Activated T-helper 9 cell treated with anti-CD3 and anti-CD28 coated beads, Interleukin-2, amount 50 U/mL, for 16 hours (primary cell): ENCODE measurements around the gene NGFR.

Source experiments
- DNase-seq: peaks from one replicate; pipeline ENCODE4 v3.0.0-alpha.2; 2020; ENCODE audit warnings: low read depth

NGFR gene

GRCh38 chr17:49515196-49515770 lies 20.2 kb downstream of the NGFR start:
- DNase-seq, result no peak

DNA sequence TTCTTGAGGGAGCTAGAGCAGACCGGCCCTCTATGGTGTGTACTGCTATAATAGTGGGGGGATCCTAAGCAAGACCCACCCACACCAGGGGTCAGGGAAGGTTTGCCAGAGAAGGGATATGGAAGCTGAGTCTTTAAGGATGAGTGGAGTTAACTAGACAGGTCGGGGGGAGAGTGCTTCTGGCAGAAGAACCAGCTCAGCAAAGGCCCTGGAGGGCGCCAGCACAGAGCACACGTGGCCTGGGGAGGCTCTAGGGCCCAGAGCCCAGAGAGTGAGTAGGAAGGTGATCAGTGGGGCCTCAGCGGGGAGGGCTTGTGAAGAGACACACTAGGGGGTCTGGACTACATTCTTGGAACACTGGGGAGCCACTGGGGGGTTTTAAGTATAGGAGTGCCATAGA lies 21.1 kb downstream of the NGFR start:
- DNase-seq, result no peak

- no peak for DNase-seq
Measured at GRCh38 chr17:49518346-49519078, 23.4 kb downstream of the NGFR start.

GRCh38 chr17:49519781-49520180 lies 24.7 kb downstream of the NGFR start:
- DNase-seq, result no peak

- no peak for DNase-seq
Measured at GRCh38 chr17:49520386-49521087, 25.4 kb downstream of the NGFR start.

DNA sequence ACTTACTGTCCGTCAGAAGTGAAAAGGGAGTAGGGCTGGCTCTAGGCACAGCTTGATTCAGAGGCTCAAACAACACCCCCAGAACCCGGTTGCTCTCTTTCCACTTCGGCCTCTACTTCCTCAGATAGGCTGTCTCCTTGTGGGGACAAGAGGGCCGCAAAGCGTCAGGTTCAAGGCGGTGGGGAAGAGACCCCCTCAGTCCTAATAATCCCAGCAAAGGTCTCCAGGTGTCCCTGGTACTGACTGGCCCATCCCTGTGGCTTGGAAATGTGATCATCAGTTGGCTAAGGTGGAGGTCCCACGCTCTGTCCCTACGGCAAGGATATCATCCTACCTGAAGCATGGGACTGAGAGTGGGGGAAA lies 26.0 kb downstream of the NGFR start:
- DNase-seq, result no peak

GRCh38 chr17:49521471-49522356 lies 26.6 kb downstream of the NGFR start:
- no peak for DNase-seq

DNA sequence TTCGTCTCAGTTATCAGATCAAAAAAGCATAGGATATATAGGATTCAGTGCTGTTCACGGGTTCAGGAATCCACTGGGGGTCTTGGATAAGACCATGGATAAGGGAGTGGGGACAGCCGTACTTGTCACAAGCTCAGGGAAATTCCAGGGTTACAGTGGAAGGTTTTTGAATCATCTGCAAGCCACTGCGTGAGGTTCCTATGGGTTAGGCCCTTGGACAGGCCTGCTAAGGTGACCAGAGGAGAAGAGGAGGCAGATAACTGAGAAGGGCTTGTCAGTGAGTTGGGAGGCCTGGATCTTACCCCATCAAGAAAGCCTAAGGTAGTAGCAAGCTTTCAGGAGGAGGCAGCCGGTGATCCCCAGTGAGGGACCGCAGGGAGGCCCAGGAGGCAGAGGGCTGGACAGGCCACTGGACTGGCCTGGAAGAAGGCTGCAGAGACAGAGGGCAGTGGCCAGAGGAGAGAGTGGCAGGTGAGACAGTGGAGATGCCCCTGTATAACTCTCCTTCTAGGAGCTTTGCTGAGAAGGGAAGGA lies 27.3 kb downstream of the NGFR start:
- no peak for DNase-seq

DNA sequence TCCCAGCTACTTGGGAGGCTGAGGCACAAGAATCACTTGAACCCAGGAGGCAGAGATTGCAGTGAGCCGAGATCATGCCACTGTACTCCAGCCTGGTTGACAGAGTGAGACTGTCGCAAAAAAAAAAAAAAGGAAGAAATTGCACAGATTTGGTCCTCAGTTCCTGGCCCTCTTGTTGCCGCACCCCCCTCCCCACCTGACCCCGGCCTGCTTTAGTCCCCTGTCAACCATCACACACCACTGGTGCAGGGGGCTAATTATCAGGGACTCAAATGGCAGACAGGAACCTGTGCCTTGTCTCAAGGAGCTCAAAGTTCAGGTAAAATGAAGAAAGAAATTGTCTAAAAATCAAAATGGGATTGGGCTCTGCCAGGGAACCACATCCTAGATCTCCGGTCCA lies 28.1 kb downstream of the NGFR start:
- DNase-seq, result no peak

DNA sequence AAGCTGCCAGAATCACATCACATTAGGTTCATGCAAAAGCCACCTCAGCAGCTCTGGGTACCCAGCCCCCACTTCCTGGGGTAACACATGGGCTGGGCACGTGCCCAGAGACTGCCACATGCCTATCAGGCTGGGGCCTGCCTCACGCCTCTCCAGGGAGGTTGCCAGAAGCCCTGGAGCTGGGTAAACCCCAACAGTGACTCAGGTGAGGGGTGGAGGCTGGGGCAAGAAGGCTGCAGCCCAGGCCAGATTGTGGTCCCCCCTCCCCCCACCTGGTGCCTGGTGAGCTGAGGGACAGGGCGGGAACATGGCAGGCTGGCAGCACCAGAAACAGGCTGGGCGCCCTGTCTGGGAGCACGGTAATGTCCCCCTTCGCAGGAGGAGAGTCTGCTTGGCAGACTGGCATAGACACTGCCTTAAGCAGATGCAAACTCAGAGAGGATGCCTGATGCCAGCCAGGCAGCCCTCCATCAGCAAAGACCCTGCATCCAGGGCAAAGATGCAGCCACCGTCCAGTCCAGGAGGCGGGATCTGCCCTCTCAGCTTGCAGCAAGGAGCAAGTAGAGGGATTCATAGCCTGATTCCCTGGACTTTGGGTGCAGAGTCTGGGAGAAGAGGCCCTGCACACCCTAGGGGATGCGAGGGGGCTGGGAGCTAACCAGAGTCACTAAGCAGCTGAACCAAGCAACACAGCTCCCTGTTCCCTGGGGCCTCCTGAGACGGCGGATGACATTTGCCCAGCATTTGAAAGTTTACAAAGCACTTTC lies 28.8 kb downstream of the NGFR start:
- DNase-seq, result no peak

DNA sequence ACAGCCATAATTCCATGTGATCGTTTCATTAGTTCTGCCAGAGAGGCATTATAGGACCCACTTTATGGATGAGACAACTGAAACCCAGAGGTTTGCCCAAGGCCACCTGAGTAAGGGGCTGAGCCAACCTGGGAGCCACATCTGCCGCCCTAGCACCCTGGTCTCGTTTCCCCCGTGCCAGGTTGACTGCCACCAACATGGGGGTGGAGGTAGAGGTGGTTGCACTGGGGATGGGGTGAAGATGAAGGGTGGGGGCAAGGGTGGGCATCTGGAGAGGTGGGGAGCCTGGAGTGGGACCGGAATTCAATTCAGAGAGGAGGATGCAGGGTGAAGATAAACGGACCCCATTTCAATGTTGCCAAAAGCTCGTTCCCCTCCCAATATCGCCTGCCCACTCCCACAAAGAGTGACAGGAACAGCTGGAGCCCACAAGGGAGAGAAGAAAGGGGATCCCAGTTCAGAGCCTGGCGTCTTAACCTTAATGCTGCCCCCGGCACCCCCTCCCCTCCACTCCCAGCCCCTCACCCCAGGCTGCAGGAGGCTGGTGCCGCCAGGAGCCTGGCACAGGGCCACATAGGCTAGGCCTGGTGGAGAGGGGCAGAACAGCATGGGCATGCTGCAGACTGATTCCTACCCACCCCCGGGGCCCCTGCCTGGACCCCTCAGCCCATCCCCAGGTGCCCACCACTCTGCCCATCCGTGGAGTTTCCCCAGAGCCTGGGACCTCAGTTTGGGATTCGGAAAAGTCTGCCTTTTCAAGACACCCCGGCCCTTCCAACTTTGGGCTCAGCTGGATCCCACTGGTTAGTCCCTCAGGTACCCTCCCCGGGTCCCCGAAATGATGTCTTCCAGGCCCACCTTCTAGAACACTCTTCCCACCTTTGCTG lies 29.6 kb downstream of the NGFR start:
- no peak for DNase-seq

DNA sequence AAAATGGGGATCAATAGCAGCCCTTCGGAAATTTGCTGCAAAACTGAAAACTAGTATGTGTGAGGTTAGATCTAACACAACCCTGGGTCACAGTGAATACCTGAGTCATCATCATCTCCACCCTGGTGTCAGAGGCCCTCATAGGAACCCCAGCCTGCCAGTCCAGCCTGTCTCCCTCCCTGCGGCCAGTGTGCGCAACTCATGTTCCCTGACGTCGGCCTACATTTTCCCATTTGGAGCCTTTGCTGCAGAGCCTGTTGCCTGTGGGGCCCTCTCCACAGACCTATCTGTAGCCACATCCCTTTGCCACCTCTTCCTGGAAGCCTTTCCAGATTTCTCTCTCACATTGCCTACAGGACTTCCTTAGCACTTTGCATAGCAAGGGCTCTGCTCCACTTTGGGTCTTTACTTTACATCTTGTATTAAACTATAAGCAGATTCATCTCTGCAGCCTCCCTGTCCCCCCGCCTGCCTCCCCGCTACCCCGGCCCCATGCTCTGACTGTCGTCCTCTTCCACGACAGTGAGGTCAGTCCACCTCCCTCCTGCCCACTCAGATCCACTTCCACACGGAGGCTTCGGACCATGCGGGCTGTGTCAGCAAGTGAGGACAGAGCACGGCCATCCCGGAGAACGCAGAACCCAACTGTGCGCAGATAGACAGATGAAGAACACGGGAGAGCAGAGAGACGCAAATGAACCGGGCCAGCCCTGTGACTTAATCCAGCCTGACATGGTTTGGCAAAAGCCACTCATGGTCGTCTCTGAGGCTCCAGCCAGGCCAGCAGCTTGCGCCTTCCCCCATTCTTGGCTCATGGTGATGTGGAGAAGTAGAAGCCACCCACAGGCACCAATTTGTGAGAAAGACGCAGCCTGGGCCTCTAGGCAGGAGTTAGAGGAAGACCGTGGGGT lies 31.0 kb downstream of the NGFR start:
- no peak for DNase-seq

- no peak for DNase-seq
Measured at GRCh38 chr17:49527927-49528651, 33.0 kb downstream of the NGFR start.

DNA sequence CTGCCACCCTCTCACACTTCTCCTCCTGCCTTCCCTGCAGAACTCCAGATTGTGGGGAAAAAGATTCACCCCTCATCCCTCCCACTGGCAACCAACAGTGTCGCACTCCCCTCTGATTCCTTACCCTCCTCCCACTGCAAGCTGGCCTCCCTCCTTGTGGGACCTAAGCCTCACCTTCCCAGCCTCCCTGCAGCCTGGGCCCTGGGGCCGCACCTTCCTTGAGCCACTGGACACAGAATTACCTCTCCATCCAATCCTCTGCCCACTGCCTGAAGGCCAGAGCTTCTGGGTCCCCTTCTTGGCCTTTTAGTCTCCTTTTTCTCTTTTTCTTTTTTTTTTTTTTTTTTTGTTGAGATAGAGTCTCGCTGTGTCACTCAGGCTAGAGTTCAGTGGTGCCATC lies 33.9 kb downstream of the NGFR start:
- no peak for DNase-seq

- no peak for DNase-seq
Measured at GRCh38 chr17:49530118-49530517, 35.0 kb downstream of the NGFR start.

GRCh38 chr17:49543860-49544259 lies 48.8 kb downstream of the NGFR start:
- no peak for DNase-seq

- no peak for DNase-seq
Measured at GRCh38 chr17:49545007-49545660, 50.0 kb downstream of the NGFR start.
